Tibial artery (tissue), 4 donors: ENCODE measurements around the gene OBP2A.

Source experiments
- DNase-seq, 2 donors: peaks; one replicate each; pipeline ENCODE4 v3.0.0-alpha.2; 2019
- H3K27ac ChIP-seq, 2 donors: fragments of 200-600 bp; sonication (generic) in 1 of 2; 1 replicate in 1 of 2; 2 replicates in 1 of 2; pipeline ENCODE4 v1.5.1; 2018 to 2019; ENCODE audit warnings: mild to moderate bottlenecking in 1 of 2
- H3K27me3 ChIP-seq, 2 donors: fragments of 200-600 bp; sonication (generic) in 1 of 2; one replicate each; pipeline versions ENCODE4 v1.5.1 to v1.6.0; 2016 to 2019
- H3K36me3 ChIP-seq, 3 donors: fragments of 200-600 bp; sonication (generic) in 2 of 3; one replicate each; pipeline ENCODE4 v1.5.1; 2016 to 2019; ENCODE audit warnings: mild to moderate bottlenecking in 2 of 3
- H3K4me1 ChIP-seq, 4 donors: fragments of 200-600 bp; sonication (generic) in 2 of 4; 1 replicate in 3 of 4; 2 replicates in 1 of 4; pipeline ENCODE4 v1.5.1; 2016 to 2019
- H3K4me3 ChIP-seq, 2 donors: fragments of 200-600 bp; sonication (generic) in 1 of 2; 1 replicate in 1 of 2; 2 replicates in 1 of 2; pipeline ENCODE4 v1.5.1; 2018 to 2019; ENCODE audit warnings: mild to moderate bottlenecking in 2 of 2
- H3K9me3 ChIP-seq, 3 donors: fragments of 200-600 bp; sonication (generic) in 1 of 3; one replicate each; pipeline ENCODE4 v1.5.1; 2016 to 2019
- CTCF ChIP-seq, 2 experiments: fragments of 200-600 bp in 1 of 2; fragments of 450-650 bp in 1 of 2; IDR thresholded peaks; one replicate each; pipeline ENCODE4 v1.5.1; 2017 to 2019; ENCODE audit warnings: antibody characterized with exemption in 2 of 2, mild to moderate bottlenecking in 1 of 2, moderate library complexity in 1 of 2
- intact Hi-C: fragments of 100-400 bp; cut with DNase I; formaldehyde crosslinking; loops from one replicate; pipeline ENCODE4 v1.15.0; 2023; ENCODE audit warnings: low total_unique reads

OBP2A gene

GRCh38 chr9:135552021-135552697 is 6.2 kb downstream of the OBP2A start:
- H3K27me3 ChIP-seq, result peaks cover 0 to 30% of the 10 kb centered on the region in 2 donors
- H3K4me1 ChIP-seq, result no peaks in the 10 kb centered on the region
- no peaks in the 10 kb centered on the region for H3K36me3 ChIP-seq
- H3K9me3 ChIP-seq, result peaks cover 0 to 15% (median 11%) of the 10 kb centered on the region in 3 donors
- intact Hi-C loops, result no loop called here
- peak in 1 of 2 donors; percentile 37 for DNase-seq
- no peak overlapping the region for H3K4me3 ChIP-seq
- H3K27ac ChIP-seq, result no peak overlapping the region
- TF ChIP-seq CTCF (IDR thresholded peaks at IDR 0.05), result no peak

- intact Hi-C loops, result no loop called here
- peak in 1 of 2 donors; percentile 23 for DNase-seq
- Histone ChIP-seq H3K4me1 (no peaks in the 10 kb centered on the region), H3K36me3 (no peaks in the 10 kb centered on the region), H3K4me3 (no peak overlapping the region), H3K27me3 (peaks cover 0 to 28% of the 10 kb centered on the region in 2 donors), H3K27ac (no peak overlapping the region), H3K9me3 (peaks cover 0 to 15% (median 11%) of the 10 kb centered on the region in 3 donors)
- no peak for TF ChIP-seq CTCF (IDR thresholded peaks at IDR 0.05)
Observed at GRCh38 chr9:135552698-135553171, 6.8 kb downstream of the OBP2A start.

- no peak overlapping the region for H3K4me3 ChIP-seq
- no peak for DNase-seq
- H3K36me3 ChIP-seq, result no peaks in the 10 kb centered on the region
- no peak for TF ChIP-seq CTCF (IDR thresholded peaks at IDR 0.05)
- no peaks in the 10 kb centered on the region for H3K4me1 ChIP-seq
- peaks cover 0 to 15% of the 10 kb centered on the region in 2 donors for H3K27me3 ChIP-seq
- no peak overlapping the region for H3K27ac ChIP-seq
- intact Hi-C loops, result no loop called here
- H3K9me3 ChIP-seq, result peaks cover 0 to 15% (median 11%) of the 10 kb centered on the region in 3 donors
Observed at GRCh38 chr9:135554718-135555117, 8.8 kb downstream of the OBP2A start.

GRCh38 chr9:135555203-135555602 is 9.3 kb downstream of the OBP2A start:
- DNase-seq, result no peak
- peaks cover 0 to 15% (median 11%) of the 10 kb centered on the region in 3 donors for H3K9me3 ChIP-seq
- H3K36me3 ChIP-seq, result no peaks in the 10 kb centered on the region
- H3K27ac ChIP-seq, result no peak overlapping the region
- peaks cover 0 to 11% of the 10 kb centered on the region in 2 donors for H3K27me3 ChIP-seq
- intact Hi-C loops, result no loop called here
- H3K4me1 ChIP-seq, result no peaks in the 10 kb centered on the region
- H3K4me3 ChIP-seq, result no peak overlapping the region
- no peak for TF ChIP-seq CTCF (IDR thresholded peaks at IDR 0.05)

- peaks cover 0 to 7% of the 10 kb centered on the region in 2 donors for H3K27me3 ChIP-seq
- intact Hi-C loops, result no loop called here
Observed at GRCh38 chr9:135555910-135556309, 10.0 kb downstream of the OBP2A start.

More at GRCh38 chr9:135555910-135556309, 10.0 kb downstream of the OBP2A start:
- no peak overlapping the region for H3K4me3 ChIP-seq
- DNase-seq, result no peak
- H3K4me1 ChIP-seq, result no peaks in the 10 kb centered on the region
- H3K9me3 ChIP-seq, result peaks cover 0 to 15% (median 11%) of the 10 kb centered on the region in 3 donors
- TF ChIP-seq CTCF (IDR thresholded peaks at IDR 0.05), result no peak
- H3K27ac ChIP-seq, result no peak overlapping the region
- no peaks in the 10 kb centered on the region for H3K36me3 ChIP-seq
